Activated naive CD4-positive, alpha-beta T cell treated with anti-CD3 and anti-CD28 coated beads for 36 hours (primary cell): ENCODE data around the gene SERPINI1. TPM values are rescaled to one million over a fixed set of nuclear protein-coding genes. Genes with fewer than 3 reads are reported as not detected.
"Not testable (repeated sequence)": the region's sequence is repeated elsewhere in the genome, so short reads cannot be mapped to it uniquely, and the experiment has no call there.

ENCODE experiments used
- CTCF ChIA-PET: fragments of 350-600 bp; sonication (Branson Sonifier 250); formaldehyde crosslinking; loops from one replicate; lab custom pipeline; 2021; ENCODE audit warnings: antibody characterized with exemption; lab: Charles Lee
- DNase-seq: peaks from one replicate; pipeline ENCODE4 v3.0.0-alpha.2; 2020
- H3K27ac Mint-ChIP-seq: one replicate; pipeline ENCODE4 v1.8.0; 2021; ENCODE audit warnings: mild to moderate bottlenecking, mixed read lengths
- H3K27me3 Mint-ChIP-seq: one replicate; pipeline ENCODE4 v1.8.0; 2021; ENCODE audit warnings: low read depth, mixed read lengths
- H3K36me3 Mint-ChIP-seq: one replicate; pipeline ENCODE4 v1.8.0; 2021; ENCODE audit warnings: low read depth, mixed read lengths
- H3K4me1 Mint-ChIP-seq: one replicate; pipeline ENCODE4 v1.8.0; 2021; ENCODE audit warnings: low read depth, mixed read lengths
- H3K4me3 Mint-ChIP-seq: one replicate; pipeline ENCODE4 v1.8.0; 2021; ENCODE audit warnings: mild to moderate bottlenecking, moderate library complexity, mixed read lengths
- H3K9me3 Mint-ChIP-seq: one replicate; pipeline ENCODE4 v1.8.0; 2021; ENCODE audit warnings: mixed read lengths
- intact Hi-C: fragments of 100-400 bp; cut with micrococcal nuclease; formaldehyde crosslinking; loops from one replicate; pipeline ENCODE4 v1.15.1; 2023
- total RNA-seq, 2 experiments: library from RNA; stranded (reverse); gene quantifications; one replicate each; pipeline ENCODE4 v1.2.3, GENCODE V29; 2021

SERPINI1 gene
- total RNA-seq, 2 experiments from 2014 or later = 0.76 to 0.99 TPM

DNA sequence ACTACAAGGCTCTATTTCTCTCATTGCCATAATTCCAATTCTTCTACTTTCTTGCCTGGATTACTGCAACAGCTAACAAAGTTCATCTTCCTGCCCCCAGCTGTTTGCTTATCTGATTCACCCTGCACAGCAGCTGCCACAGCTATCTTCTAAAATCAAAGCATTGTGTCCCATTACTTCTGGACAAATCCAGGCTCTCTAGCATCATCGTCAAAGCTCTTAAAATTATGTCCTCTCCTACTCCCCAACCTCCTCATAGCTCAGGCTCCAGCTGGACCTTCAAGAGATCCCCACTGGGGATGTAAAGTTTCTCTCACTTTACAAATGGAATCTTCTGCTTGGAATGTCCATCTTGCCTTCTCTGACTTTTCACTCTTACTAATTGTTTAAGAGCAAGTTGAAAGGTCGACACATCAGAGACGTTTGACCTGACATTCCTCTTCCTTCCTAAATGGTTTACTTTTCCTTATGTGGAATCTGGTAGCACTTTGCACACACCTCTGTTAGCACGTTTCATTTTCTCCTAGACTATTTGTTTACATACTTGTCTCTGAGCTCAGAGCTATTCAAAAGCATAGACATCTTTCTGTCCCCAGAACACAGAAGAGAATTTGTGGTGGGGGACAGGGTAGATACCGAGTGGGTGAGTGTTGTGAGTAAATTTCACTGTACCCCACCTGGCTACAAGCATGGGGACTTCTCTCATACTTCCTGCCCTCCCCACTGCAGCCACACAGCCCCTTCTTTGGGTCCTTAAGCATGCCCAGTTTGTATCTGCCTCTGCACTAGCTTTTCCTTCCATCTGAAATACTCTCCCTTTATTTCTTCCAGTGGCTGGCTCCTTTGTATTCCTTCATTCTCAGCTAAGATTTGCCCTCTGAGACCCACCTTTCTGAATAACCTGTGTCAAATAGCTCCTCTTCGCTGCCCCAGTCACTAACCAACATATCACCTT is 77.9 kb downstream of the SERPINI1 start:
- Mint-ChIP-seq H3K27ac (no peak overlapping the region), H3K9me3 (no peaks in the 10 kb centered on the region), H3K4me1 (no peaks in the 10 kb centered on the region), H3K27me3 (no peaks in the 10 kb centered on the region), H3K36me3 (no peaks in the 10 kb centered on the region), H3K4me3 (no peak overlapping the region)
- no peak for DNase-seq
- intact Hi-C loops = no loop called here
- CTCF ChIA-PET = interaction anchor here (1.2 kb wide), 1 partner anchor 69 kb away, joined by 3 read pairs; no protein-coding TSS in a partner anchor

GRCh38 chr3:167814441-167814951 is 79.0 kb downstream of the SERPINI1 start:
- no peak overlapping the region for H3K27ac Mint-ChIP-seq
- no peaks in the 10 kb centered on the region for H3K27me3 Mint-ChIP-seq
- no peak overlapping the region for H3K4me3 Mint-ChIP-seq
- no peaks in the 10 kb centered on the region for H3K36me3 Mint-ChIP-seq
- no peaks in the 10 kb centered on the region for H3K4me1 Mint-ChIP-seq
- CTCF ChIA-PET = interaction anchor here (1.2 kb wide), 1 partner anchor 68 kb away, joined by 3 read pairs; no protein-coding TSS in a partner anchor
- no peaks in the 10 kb centered on the region for H3K9me3 Mint-ChIP-seq
- intact Hi-C loops = no loop called here
- DNase-seq = no peak

DNA sequence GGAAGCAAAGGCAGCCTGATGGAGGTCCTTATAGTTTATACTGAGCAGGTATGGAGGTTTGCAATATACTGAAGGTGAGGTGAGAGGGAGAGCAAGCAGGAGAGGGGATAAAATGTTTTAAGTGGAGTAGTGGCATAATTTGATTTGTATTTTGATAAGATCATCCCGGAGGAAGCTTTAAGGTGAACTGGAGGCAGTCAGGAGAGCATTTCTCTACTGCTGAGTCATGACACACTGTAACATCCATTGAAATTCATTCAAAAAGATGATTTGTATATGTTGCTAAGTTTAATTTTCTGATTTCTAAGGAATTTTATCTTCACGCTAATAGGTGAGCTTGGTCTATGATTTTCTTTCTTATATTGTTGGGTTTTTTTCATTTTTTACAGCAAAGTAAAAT is 81.4 kb downstream of the SERPINI1 start:
- no peak overlapping the region for H3K27ac Mint-ChIP-seq
- no peaks in the 10 kb centered on the region for H3K4me1 Mint-ChIP-seq
- no peaks in the 10 kb centered on the region for H3K36me3 Mint-ChIP-seq
- H3K4me3 Mint-ChIP-seq = no peak overlapping the region
- intact Hi-C loops = no loop called here
- DNase-seq = no peak
- CTCF ChIA-PET = interaction anchor here (0.6 kb wide), 1 partner anchor 157 kb away, joined by 3 read pairs; no protein-coding TSS in a partner anchor
- H3K9me3 Mint-ChIP-seq = no peaks in the 10 kb centered on the region
- H3K27me3 Mint-ChIP-seq = no peaks in the 10 kb centered on the region

DNA sequence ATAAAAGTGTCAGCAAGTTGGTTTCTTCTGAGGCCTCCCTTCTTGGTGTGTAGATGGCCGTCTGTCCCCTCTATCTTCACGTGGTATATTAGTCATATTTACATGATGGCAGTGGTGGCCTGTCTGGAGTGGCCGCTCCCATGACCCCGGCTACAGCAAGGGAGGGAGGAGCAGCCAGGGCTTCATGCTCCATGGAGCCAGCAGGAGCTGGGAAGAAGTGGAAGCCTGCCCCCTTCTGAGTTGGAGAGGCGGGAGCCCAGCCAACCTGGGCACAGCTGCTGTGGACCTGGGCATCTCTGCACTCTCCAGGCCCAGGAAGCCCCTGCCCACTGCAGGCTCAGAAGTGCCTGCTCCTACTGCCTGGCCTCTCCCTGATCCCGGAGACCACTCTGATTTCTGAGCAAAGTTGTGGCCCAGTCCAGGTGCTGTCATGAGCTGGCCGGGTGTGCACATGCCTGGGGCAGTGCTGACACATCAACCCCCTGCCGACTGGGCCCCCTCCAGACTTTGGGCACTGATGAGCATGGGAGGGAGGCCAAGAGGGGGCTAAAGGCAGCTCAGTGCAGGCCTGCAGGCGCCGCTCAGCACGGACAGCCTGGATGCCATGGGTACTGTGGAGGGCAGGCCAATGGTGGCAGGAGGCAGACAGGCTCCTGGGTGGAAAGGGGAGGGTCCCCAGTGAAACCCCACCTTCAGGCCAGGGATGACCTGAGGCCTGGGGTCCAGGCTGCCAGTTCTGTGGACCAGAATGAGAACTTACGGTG is 84.8 kb downstream of the SERPINI1 start:
- Mint-ChIP-seq H3K36me3 (no peaks in the 10 kb centered on the region), H3K4me3 (no peak overlapping the region), H3K27ac (no peak overlapping the region), H3K9me3 (no peaks in the 10 kb centered on the region), H3K4me1 (no peaks in the 10 kb centered on the region), H3K27me3 (no peaks in the 10 kb centered on the region)
- DNase-seq = no peak
- intact Hi-C loops = no loop called here
- CTCF ChIA-PET = no interaction called here

DNA sequence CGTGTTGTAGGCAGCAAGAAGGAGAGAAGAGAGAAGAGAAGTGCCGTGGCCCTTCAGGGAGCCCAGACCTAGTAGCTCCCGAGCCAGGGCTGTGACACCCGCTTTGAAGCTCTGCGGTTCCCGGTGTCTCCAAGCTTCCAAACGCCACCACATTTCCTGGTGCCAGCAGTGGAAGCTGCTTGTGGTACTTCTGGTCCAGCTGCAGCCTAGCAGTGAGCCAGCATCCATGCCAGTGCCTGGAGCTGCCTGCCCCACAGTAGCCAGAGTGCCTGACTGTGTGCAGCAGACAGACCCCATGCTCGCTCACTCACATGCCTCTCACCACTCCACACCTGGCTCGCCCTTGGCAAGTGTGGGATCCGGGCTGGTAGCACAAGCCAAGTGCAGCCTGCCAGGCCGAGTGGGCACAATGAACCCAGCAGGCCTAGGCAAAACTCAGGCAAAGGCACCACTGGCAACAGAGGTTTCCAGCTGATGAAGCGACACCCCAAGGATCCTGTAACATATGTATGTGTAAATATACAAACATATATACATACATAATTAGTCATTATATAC is 85.8 kb downstream of the SERPINI1 start:
- intact Hi-C loops = no loop called here
- Mint-ChIP-seq H3K9me3 (no peaks in the 10 kb centered on the region), H3K36me3 (no peaks in the 10 kb centered on the region), H3K4me1 (no peaks in the 10 kb centered on the region), H3K27me3 (no peaks in the 10 kb centered on the region), H3K27ac (no peak overlapping the region), H3K4me3 (no peak overlapping the region)
- CTCF ChIA-PET = no interaction called here
- DNase-seq = no peak

GRCh38 chr3:167823738-167824137 is 88.2 kb downstream of the SERPINI1 start:
- no peak for DNase-seq
- H3K36me3 Mint-ChIP-seq = no peaks in the 10 kb centered on the region
- no peaks in the 10 kb centered on the region for H3K27me3 Mint-ChIP-seq
- H3K4me1 Mint-ChIP-seq = no peaks in the 10 kb centered on the region
- H3K4me3 Mint-ChIP-seq = no peak overlapping the region
- no peaks in the 10 kb centered on the region for H3K9me3 Mint-ChIP-seq
- CTCF ChIA-PET = no interaction called here
- H3K27ac Mint-ChIP-seq = no peak overlapping the region
- intact Hi-C loops = no loop called here

- not testable (repeated sequence) for H3K36me3 Mint-ChIP-seq
These were observed 92.1 kb downstream of the SERPINI1 start for GRCh38 chr3:167827588-167827987.

DNA sequence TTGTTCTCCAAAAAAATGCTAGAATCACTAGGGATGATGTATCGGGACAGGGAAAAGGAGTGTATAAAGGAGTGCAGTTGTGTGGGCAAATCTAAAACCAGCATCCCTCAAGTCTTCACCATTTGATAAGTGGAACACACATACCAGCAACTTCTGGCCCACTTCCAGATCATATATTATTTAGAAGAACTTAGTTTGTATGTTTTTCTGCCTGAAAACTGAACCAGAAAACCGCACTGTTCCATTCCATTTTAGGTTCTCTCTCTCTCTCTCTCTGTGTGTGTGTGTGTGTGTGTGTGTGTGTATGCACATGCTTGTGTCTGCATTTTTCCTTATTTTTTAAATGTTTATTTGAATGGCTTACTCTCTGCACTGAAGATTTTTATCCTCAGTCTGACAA is 93.5 kb downstream of the SERPINI1 start:
- H3K36me3 Mint-ChIP-seq = no peaks in the 10 kb centered on the region
- no peak overlapping the region for H3K4me3 Mint-ChIP-seq
- CTCF ChIA-PET = no interaction called here
- no peak overlapping the region for H3K27ac Mint-ChIP-seq
- no peaks in the 10 kb centered on the region for H3K4me1 Mint-ChIP-seq
- intact Hi-C loops = no loop called here
- peaks cover 3% of the 10 kb centered on the region for H3K27me3 Mint-ChIP-seq
- DNase-seq = no peak
- no peaks in the 10 kb centered on the region for H3K9me3 Mint-ChIP-seq

More at GRCh38 chr3:167827588-167827987, 92.1 kb downstream of the SERPINI1 start:
- H3K27ac Mint-ChIP-seq, H3K4me3 Mint-ChIP-seq, H3K9me3 Mint-ChIP-seq, H3K27me3 Mint-ChIP-seq, DNase-seq, CTCF ChIA-PET, H3K4me1 Mint-ChIP-seq, intact Hi-C loops: not testable (repeated sequence)

- no peak for DNase-seq
- no peaks in the 10 kb centered on the region for H3K9me3 Mint-ChIP-seq
- intact Hi-C loops = no loop called here
- H3K27ac Mint-ChIP-seq = no peak overlapping the region
- no peaks in the 10 kb centered on the region for H3K36me3 Mint-ChIP-seq
- CTCF ChIA-PET = no interaction called here
- H3K4me3 Mint-ChIP-seq = no peak overlapping the region
- peaks cover 3% of the 10 kb centered on the region for H3K27me3 Mint-ChIP-seq
- no peaks in the 10 kb centered on the region for H3K4me1 Mint-ChIP-seq
These were observed 94.5 kb downstream of the SERPINI1 start for GRCh38 chr3:167830007-167830406.

GRCh38 chr3:167835359-167835758 is 99.8 kb downstream of the SERPINI1 start:
- Mint-ChIP-seq H3K36me3 (no peaks in the 10 kb centered on the region), H3K4me1 (peaks cover 7% of the 10 kb centered on the region), H3K27me3 (peaks cover 7% of the 10 kb centered on the region), H3K9me3 (no peaks in the 10 kb centered on the region), H3K27ac (no peak overlapping the region), H3K4me3 (no peak overlapping the region)
- CTCF ChIA-PET = no interaction called here
- intact Hi-C loops = loop anchor here (5.0 kb wide), 2 partner anchors 207 to 332 kb away; no protein-coding TSS in a partner anchor
- DNase-seq = no peak

- H3K4me1 Mint-ChIP-seq = peaks cover 7% of the 10 kb centered on the region
- no peak overlapping the region for H3K4me3 Mint-ChIP-seq
- CTCF ChIA-PET = interaction anchor here (0.8 kb wide), 1 partner anchor 141 kb away, joined by 3 read pairs; no protein-coding TSS in a partner anchor
- H3K9me3 Mint-ChIP-seq = no peaks in the 10 kb centered on the region
- DNase-seq = no peak
- H3K36me3 Mint-ChIP-seq = no peaks in the 10 kb centered on the region
- peaks cover 7% of the 10 kb centered on the region for H3K27me3 Mint-ChIP-seq
- no peak overlapping the region for H3K27ac Mint-ChIP-seq
- intact Hi-C loops = loop anchor here (5.0 kb wide), 2 partner anchors 206 to 331 kb away; no protein-coding TSS in a partner anchor
These were observed 100.4 kb downstream of the SERPINI1 start for GRCh38 chr3:167835953-167836352.

- H3K4me1 Mint-ChIP-seq = peaks cover 7% of the 10 kb centered on the region
- no peaks in the 10 kb centered on the region for H3K36me3 Mint-ChIP-seq
- intact Hi-C loops = loop anchor here (5.0 kb wide), 2 partner anchors 205 to 330 kb away; no protein-coding TSS in a partner anchor
- H3K27me3 Mint-ChIP-seq = peaks cover 7% of the 10 kb centered on the region
- no peak overlapping the region for H3K27ac Mint-ChIP-seq
- no peaks in the 10 kb centered on the region for H3K9me3 Mint-ChIP-seq
- H3K4me3 Mint-ChIP-seq = no peak overlapping the region
- CTCF ChIA-PET = no interaction called here
- DNase-seq = no peak
These were observed 101.9 kb downstream of the SERPINI1 start for GRCh38 chr3:167837466-167837865.
